Cerebellar cortex (tissue), 1 donor: ENCODE results near the gene FSTL4.

ENCODE experiments used
- DNase-seq: peaks from one replicate; pipeline ENCODE4 v3.0.0-alpha.2; 2015; ENCODE audit warnings: low spot score

FSTL4 gene

GRCh38 chr5:133340002-133340755 is 272.2 kb downstream of the FSTL4 start:
- DNase-seq = no peak

GRCh38 chr5:133338504-133339355 is 273.6 kb downstream of the FSTL4 start:
- no peak for DNase-seq

- no peak for DNase-seq
These were observed 274.4 kb downstream of the FSTL4 start for GRCh38 chr5:133337795-133338445.

- no peak for DNase-seq
These were observed 275.4 kb downstream of the FSTL4 start for GRCh38 chr5:133336969-133337410.

GRCh38 chr5:133336121-133336968 is 276.0 kb downstream of the FSTL4 start:
- DNase-seq = no peak

- DNase-seq = no peak
These were observed 277.3 kb downstream of the FSTL4 start for GRCh38 chr5:133334796-133335639.

GRCh38 chr5:133333326-133334150 is 278.8 kb downstream of the FSTL4 start:
- no peak for DNase-seq

- no peak for DNase-seq
These were observed 279.8 kb downstream of the FSTL4 start for GRCh38 chr5:133332439-133333024.

- DNase-seq = no peak
These were observed 280.4 kb downstream of the FSTL4 start for GRCh38 chr5:133331941-133332340.

- no peak for DNase-seq
These were observed 281.4 kb downstream of the FSTL4 start for GRCh38 chr5:133330956-133331355.

- no peak for DNase-seq
These were observed 283.5 kb downstream of the FSTL4 start for GRCh38 chr5:133328800-133329199.

- DNase-seq = no peak
These were observed 284.4 kb downstream of the FSTL4 start for GRCh38 chr5:133327946-133328401.

- no peak for DNase-seq
These were observed 286.0 kb downstream of the FSTL4 start for GRCh38 chr5:133326361-133326760.

- DNase-seq = no peak
These were observed 286.5 kb downstream of the FSTL4 start for GRCh38 chr5:133325864-133326263.

GRCh38 chr5:133324926-133325325 is 287.4 kb downstream of the FSTL4 start:
- no peak for DNase-seq

GRCh38 chr5:133323494-133324457 is 288.6 kb downstream of the FSTL4 start:
- no peak for DNase-seq

GRCh38 chr5:133322743-133323142 is 289.6 kb downstream of the FSTL4 start:
- DNase-seq = no peak

GRCh38 chr5:133321833-133322420 is 290.4 kb downstream of the FSTL4 start:
- no peak for DNase-seq
